GM10847 (cell line): ENCODE data around the gene BST1.
A peak's percentile ranks its signal among the peaks of the same experiment; 100 is the strongest.

ENCODE experiments used
- POLR2A ChIP-seq: IDR thresholded peaks from 2 replicates; pipeline ENCODE4 v1.6.1; 2011; ENCODE audit not compliant: insufficient read length; ENCODE audit errors: extremely low read depth

Gene BST1

GRCh38 chr4:15668566-15669435, 34.1 kb upstream of the BST1 start:
- no peak for TF ChIP-seq POLR2A

GRCh38 chr4:15670576-15670975, 32.3 kb upstream of the BST1 start:
- TF ChIP-seq POLR2A, result no peak

GRCh38 chr4:15672101-15672500, 30.8 kb upstream of the BST1 start:
- TF ChIP-seq POLR2A, result no peak

GRCh38 chr4:15673337-15673736, 29.5 kb upstream of the BST1 start:
- TF ChIP-seq POLR2A, result no peak

GRCh38 chr4:15674046-15674445, 28.8 kb upstream of the BST1 start:
- TF ChIP-seq POLR2A, result no peak

GRCh38 chr4:15674926-15675325, 27.9 kb upstream of the BST1 start:
- no peak for TF ChIP-seq POLR2A

- TF ChIP-seq POLR2A, result no peak
These were observed 27.5 kb upstream of the BST1 start for GRCh38 chr4:15675356-15675755.

- no peak for TF ChIP-seq POLR2A
These were observed 26.8 kb upstream of the BST1 start for GRCh38 chr4:15676039-15676438.

GRCh38 chr4:15676899-15677298, 26.0 kb upstream of the BST1 start:
- TF ChIP-seq POLR2A, result no peak

GRCh38 chr4:15677507-15677988, 25.3 kb upstream of the BST1 start:
- TF ChIP-seq POLR2A, result no peak

- no peak for TF ChIP-seq POLR2A
These were observed 21.8 kb upstream of the BST1 start for GRCh38 chr4:15681067-15681371.

GRCh38 chr4:15681372-15682241, 21.3 kb upstream of the BST1 start, which contains the start of gene FAM200B:
FAM200B (plus strand) TSS chr4:15681827; CDS start chr4:15686978, 5,151 bp downstream.
- TF ChIP-seq POLR2A, result peak; percentile 70

GRCh38 chr4:15682242-15683142, 20.4 kb upstream of the BST1 start:
- no peak for TF ChIP-seq POLR2A

GRCh38 chr4:15683143-15683495, 19.7 kb upstream of the BST1 start:
- TF ChIP-seq POLR2A, result no peak

GRCh38 chr4:15684498-15684897, 18.4 kb upstream of the BST1 start:
- TF ChIP-seq POLR2A, result no peak
